Prostate gland (tissue), 2 donors: ENCODE data around the gene MCC. TPM values are rescaled to one million over a fixed set of nuclear protein-coding genes. Genes with fewer than 3 reads are reported as not detected.

Source experiments
- DNase-seq: peaks from one replicate; pipeline ENCODE4 v3.0.0-alpha.2; 2019; ENCODE audit warnings: low spot score
- H3K27ac ChIP-seq, 2 donors: fragments of 200-600 bp; sonication (generic); 2 replicates each; pipeline ENCODE4 v1.5.1; 2017 to 2019
- H3K27me3 ChIP-seq: fragments of 200-600 bp; sonication (generic); replicated peaks from 2 replicates; pipeline ENCODE4 v1.5.1; 2019; ENCODE audit not compliant: insufficient read depth
- H3K36me3 ChIP-seq, 2 donors: fragments of 200-600 bp; sonication (generic); 1 replicate in 1 of 2; 2 replicates in 1 of 2; pipeline versions ENCODE4 v1.5.1 to v1.8.1; 2017 to 2019
- H3K4me1 ChIP-seq: fragments of 200-600 bp; sonication (generic); replicated peaks from 2 replicates; pipeline ENCODE4 v1.5.1; 2019
- H3K4me3 ChIP-seq, 2 donors: fragments of 200-600 bp; sonication (generic); 2 replicates each; pipeline ENCODE4 v1.5.1; 2017 to 2019
- H3K9me3 ChIP-seq: fragments of 200-600 bp; sonication (generic); 2 replicates; pipeline ENCODE4 v1.5.1; 2017
- POLR2A ChIP-seq: fragments of 450-650 bp; IDR thresholded peaks from one replicate; pipeline ENCODE4 v1.6.1; 2016; ENCODE audit warnings: antibody characterized with exemption, mild to moderate bottlenecking
- POLR2AphosphoS5 ChIP-seq: sonication (generic); formaldehyde crosslinking; IDR thresholded peaks from one replicate; pipeline ENCODE4 v1.6.1; 2017; ENCODE audit warnings: antibody characterized with exemption
- whole genome bisulfite sequencing: methylation state at CpG from one replicate; pipeline ENCODE4 v1.1.5; 2018; 5-methylcytosine and 5-hydroxymethylcytosine counted together
- intact Hi-C: fragments of 100-400 bp; cut with DNase I; formaldehyde crosslinking; loops from one replicate; pipeline ENCODE4 v1.14.2; 2022
- total RNA-seq, 2 donors: library from RNA; depleted of rRNA; stranded (reverse); fragments of >200 nt; gene quantifications; one replicate each; pipeline ENCODE4 v1.1.0, GENCODE V29; 2016
- TF ChIP-seq, protein P1 (sequence below), 4 experiments: fragments of 200-600 bp in 2 of 4; fragments of 450-650 bp in 2 of 4; sonication (generic) in 2 of 4; IDR thresholded peaks; 1 replicate in 3 of 4; 2 replicates in 1 of 4; pipeline ENCODE4 v1.5.1; 2016 to 2019; ENCODE audit warnings: antibody characterized with exemption in 4 of 4, mild to moderate bottlenecking in 2 of 4, moderate library complexity in 2 of 4

Gene MCC
- total RNA-seq, 2 donors from 2014 or later: 41.5 to 54.1 TPM

DNA sequence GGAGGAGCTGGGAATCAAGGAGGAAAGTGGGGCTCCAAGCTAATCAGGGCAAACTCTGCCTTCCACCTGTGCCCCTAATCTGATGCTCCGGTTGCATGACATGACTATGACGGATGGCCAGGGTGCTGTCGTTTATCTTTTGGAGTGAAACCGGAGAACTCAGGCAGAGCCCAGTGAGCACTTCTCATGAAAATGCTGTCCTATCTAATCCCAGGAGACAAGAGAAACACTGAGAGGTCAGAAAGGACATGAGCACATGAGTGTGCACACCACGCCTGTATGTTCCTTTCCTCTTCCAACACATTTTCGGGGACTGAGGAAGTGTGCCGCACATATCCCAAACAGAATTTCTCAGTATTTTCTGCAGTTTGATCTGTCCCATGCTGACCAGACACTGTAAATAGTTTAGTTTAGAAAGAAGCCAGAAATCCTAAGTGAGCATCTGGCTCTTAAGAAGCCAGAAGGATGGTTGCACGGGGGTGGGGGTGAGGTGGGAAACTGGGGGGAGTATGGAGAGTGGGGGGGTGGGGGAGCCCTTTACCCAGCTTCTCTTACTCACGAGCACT lies 270.6 kb downstream of the MCC start:
- 76% methylated on average over 9 of the region's 9 CpGs for WGBS
- Histone ChIP-seq H3K4me1 (no peaks in the 10 kb centered on the region), H3K27ac (no peak overlapping the region), H3K9me3 (no peaks in the 10 kb centered on the region), H3K36me3 (no peaks in the 10 kb centered on the region), H3K27me3 (no peaks in the 10 kb centered on the region), H3K4me3 (no peak overlapping the region)
- intact Hi-C loops: no loop called here
- DNase-seq: no peak
- TF ChIP-seq POLR2A (no peak), POLR2AphosphoS5 (no peak)
- TF ChIP-seq, protein P1, sequence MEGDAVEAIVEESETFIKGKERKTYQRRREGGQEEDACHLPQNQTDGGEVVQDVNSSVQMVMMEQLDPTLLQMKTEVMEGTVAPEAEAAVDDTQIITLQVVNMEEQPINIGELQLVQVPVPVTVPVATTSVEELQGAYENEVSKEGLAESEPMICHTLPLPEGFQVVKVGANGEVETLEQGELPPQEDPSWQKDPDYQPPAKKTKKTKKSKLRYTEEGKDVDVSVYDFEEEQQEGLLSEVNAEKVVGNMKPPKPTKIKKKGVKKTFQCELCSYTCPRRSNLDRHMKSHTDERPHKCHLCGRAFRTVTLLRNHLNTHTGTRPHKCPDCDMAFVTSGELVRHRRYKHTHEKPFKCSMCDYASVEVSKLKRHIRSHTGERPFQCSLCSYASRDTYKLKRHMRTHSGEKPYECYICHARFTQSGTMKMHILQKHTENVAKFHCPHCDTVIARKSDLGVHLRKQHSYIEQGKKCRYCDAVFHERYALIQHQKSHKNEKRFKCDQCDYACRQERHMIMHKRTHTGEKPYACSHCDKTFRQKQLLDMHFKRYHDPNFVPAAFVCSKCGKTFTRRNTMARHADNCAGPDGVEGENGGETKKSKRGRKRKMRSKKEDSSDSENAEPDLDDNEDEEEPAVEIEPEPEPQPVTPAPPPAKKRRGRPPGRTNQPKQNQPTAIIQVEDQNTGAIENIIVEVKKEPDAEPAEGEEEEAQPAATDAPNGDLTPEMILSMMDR (IDR thresholded peaks at IDR 0.05): no peak

DNA sequence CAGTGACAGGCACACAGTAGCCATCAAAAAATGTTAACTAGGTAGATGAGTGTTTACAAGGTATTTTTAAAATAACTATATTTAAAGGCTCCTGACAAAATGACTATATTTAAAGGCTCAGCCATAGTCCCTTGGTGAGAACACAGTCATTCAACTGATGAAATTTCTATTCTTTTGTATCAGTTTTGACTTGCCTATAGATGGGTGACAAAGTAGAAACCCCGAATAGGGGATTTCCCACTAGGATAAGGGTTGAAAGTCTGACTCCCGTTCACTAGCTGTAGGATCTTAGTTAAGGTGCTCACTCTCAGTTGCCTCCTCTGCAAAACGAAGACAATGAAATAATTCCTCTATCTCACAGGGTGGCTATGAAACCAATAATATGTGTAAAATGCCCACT lies 271.7 kb downstream of the MCC start:
- Histone ChIP-seq H3K27me3 (no peaks in the 10 kb centered on the region), H3K4me1 (no peaks in the 10 kb centered on the region), H3K4me3 (no peak overlapping the region), H3K9me3 (no peaks in the 10 kb centered on the region), H3K27ac (no peak overlapping the region), H3K36me3 (no peaks in the 10 kb centered on the region)
- 91% methylated on average over 3 of the region's 3 CpGs for WGBS
- DNase-seq: no peak
- intact Hi-C loops: no loop called here
- TF ChIP-seq, protein P1 (IDR thresholded peaks at IDR 0.05): no peak
- TF ChIP-seq POLR2A: no peak
- TF ChIP-seq POLR2AphosphoS5: no peak

DNA sequence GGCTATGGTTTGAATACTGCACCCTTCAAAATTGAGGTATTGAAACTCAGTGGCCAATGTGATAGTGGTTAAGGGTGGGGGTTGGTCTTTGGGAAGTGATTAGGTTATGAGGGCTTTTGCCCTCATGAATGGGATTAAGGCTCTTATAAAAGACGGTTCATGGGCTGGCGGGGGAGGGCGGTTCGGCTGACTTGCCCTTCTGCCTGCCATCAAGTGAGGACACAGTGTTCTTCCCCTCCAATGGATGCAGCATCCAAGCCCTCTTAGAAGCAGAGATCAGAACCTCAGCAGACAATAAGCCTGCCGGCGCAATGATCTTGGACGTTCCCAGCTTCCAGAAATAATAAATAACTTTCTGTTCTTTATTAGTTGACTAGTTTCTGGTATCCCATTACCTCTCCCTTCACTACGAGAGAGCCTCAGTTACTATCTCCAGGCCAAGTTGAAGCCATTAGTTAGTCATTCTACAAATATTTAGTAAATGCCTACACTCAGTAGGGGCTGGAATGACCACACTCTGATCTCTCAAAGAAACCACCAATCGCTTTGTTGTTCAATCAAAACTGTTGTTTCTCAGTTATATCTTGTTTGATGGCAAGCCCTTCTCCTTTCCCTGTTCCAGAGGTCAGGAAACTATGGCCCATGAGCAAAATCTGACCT lies 272.7 kb downstream of the MCC start:
- no peak for DNase-seq
- intact Hi-C loops: no loop called here
- Histone ChIP-seq H3K4me1 (no peaks in the 10 kb centered on the region), H3K4me3 (no peak overlapping the region), H3K27me3 (no peaks in the 10 kb centered on the region), H3K27ac (peak overlapping the region in 1 of 2 donors; percentile 40), H3K36me3 (no peaks in the 10 kb centered on the region), H3K9me3 (no peaks in the 10 kb centered on the region)
- 45% methylated on average over 9 of the region's 9 CpGs for WGBS
- TF ChIP-seq POLR2A: no peak
- TF ChIP-seq, protein P1 (IDR thresholded peaks at IDR 0.05): no peak
- TF ChIP-seq POLR2AphosphoS5: no peak

DNA sequence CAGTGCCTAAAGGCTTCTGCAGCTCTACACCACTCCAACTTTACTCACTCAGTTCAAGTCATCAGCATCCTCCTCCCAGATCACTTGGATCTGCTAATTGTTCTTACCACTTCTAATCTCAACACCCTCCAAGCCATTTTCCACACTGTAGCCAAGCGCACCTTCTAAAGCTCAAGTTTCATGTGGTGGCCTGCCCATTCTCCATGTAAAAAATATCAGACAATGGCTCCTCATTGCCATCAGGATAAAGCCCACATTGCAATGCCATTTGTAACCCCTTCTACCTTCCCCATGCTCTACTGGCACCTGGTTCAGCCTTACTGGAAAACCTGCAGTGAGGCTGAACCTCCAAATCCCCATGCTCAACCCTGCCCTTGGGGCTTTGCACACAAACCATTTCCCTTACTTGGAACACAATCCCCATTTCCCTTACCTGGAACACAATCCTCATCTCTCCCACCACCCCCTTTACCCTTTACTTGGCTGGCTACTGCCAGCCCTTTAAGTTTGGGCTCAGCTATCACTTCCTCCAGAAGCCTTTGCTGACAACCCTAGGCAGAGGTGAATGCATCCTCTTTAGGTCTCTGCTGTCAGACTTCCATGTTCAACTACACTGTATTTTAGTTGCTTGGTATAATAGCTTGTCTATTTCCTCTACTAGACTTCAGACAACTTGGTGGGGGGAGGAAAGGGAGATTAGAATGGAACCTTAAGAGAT lies 273.5 kb downstream of the MCC start:
- H3K4me1 ChIP-seq: no peaks in the 10 kb centered on the region
- intact Hi-C loops: no loop called here
- H3K27ac ChIP-seq: peak overlapping the region in 1 of 2 donors; percentile 40
- no peaks in the 10 kb centered on the region for H3K9me3 ChIP-seq
- 96% methylated on average over 1 of the region's 1 CpG for whole genome bisulfite sequencing
- H3K27me3 ChIP-seq: no peaks in the 10 kb centered on the region
- no peak overlapping the region for H3K4me3 ChIP-seq
- TF ChIP-seq POLR2AphosphoS5: no peak
- no peak for TF ChIP-seq POLR2A
- TF ChIP-seq, protein P1 (IDR thresholded peaks at IDR 0.05): no peak
- H3K36me3 ChIP-seq: no peaks in the 10 kb centered on the region
- DNase-seq: no peak
